HCT116 (cell line): Measurements from ENCODE around the gene GTF2A1. TPM values are rescaled to one million over a fixed set of nuclear protein-coding genes. Genes with fewer than 3 reads are reported as not detected.

Experiments
- ATAC-seq: fragments of 200-7000 bp; cut with Tn5 transposase; 2 replicates; pipeline ENCODE4 v1.9.1; 2020; ENCODE audit warnings: mild to moderate bottlenecking, moderate library complexity
- BruUV-seq: library from RNA; stranded (reverse); fragments of 400-500 nt; replicated peaks from 2 replicates; lab custom pipeline; 2021; lab: Mats Ljungman, UMichigan
- CTCF ChIA-PET: fragments of 300-600 bp; sonication (Branson Sonifier 250); formaldehyde crosslinking; loops from one replicate; lab custom pipeline; 2021; ENCODE audit warnings: antibody characterized with exemption; lab: Charles Lee
- POLR2A ChIA-PET: fragments of 300-600, 350-600 bp; sonication (Branson Sonifier 250); formaldehyde crosslinking; loops from one replicate; lab custom pipeline; 2021; ENCODE audit warnings: antibody characterized with exemption; lab: Charles Lee
- RAD21 ChIA-PET, 2 experiments: fragments of 300-600 bp; sonication (Branson Sonifier 250); formaldehyde crosslinking; loops; one replicate each; lab custom pipeline; 2023; ENCODE audit warnings: low total read pairs in 2 of 2; ENCODE audit not compliant: uncharacterized antibody in 2 of 2, unreplicated experiment in 2 of 2, low non-redundant PET in 1 of 2; lab: Charles Lee
- DNase-seq: peaks from one replicate; pipeline ENCODE4 v3.0.0-alpha.2; 2010; ENCODE audit warnings: low read depth, low spot score
- H2AFZ ChIP-seq: fragments of 200-600 bp; shearing (Covaris generic), sonication (generic); 2 replicates; pipeline ENCODE4 v1.6.1; 2017; ENCODE audit warnings: low read depth, mixed run types, mixed read lengths, antibody characterized with exemption, low read length; ENCODE audit not compliant: poor library complexity, severe bottlenecking
- H3K27ac ChIP-seq: 2 replicates; pipeline ENCODE4 v1.5.1; 2012; ENCODE audit warnings: low read depth, low read length
- H3K27me3 ChIP-seq: fragments of 200-600 bp; sonication (generic); 2 replicates; pipeline ENCODE4 v1.6.1; 2016; ENCODE audit warnings: mixed run types, low read length, mixed read lengths; ENCODE audit not compliant: insufficient read depth
- H3K36me3 ChIP-seq, 2 experiments: fragments of 200-500 bp in 1 of 2; fragments of 200-600 bp in 1 of 2; sonication (Bioruptor generic) in 1 of 2; sonication (generic) in 1 of 2; 2 replicates each; pipeline versions ENCODE4 v1.5.1 to v1.6.1; 2014 to 2016; ENCODE audit warnings: low read length in 2 of 2, inconsistent platforms in 1 of 2, mixed read lengths in 1 of 2, mixed run types in 1 of 2; ENCODE audit not compliant: insufficient read depth in 2 of 2, control insufficient read depth in 1 of 2
- H3K4me1 ChIP-seq, 2 experiments: fragments of 200-600 bp in 1 of 2; sonication (generic) in 1 of 2; 2 replicates each; pipeline versions ENCODE4 v1.5.1 to v1.6.1; 2012 to 2017; ENCODE audit warnings: low read length in 2 of 2, inconsistent platforms in 1 of 2, mild to moderate bottlenecking in 1 of 2, mixed read lengths in 1 of 2, mixed run types in 1 of 2, moderate library complexity in 1 of 2; ENCODE audit not compliant: insufficient read depth in 2 of 2, control insufficient read depth in 1 of 2
- H3K4me2 ChIP-seq: fragments of 200-600 bp; sonication (generic); 2 replicates; pipeline ENCODE4 v1.6.1; 2017; ENCODE audit warnings: mixed run types, low read length, mixed read lengths
- H3K4me3 ChIP-seq, 2 experiments: fragments of 200-600 bp in 1 of 2; sonication (generic) in 1 of 2; replicated peaks in 1 of 2; 2 replicates each; pipeline ENCODE4 v1.5.1; 2011 to 2016; ENCODE audit warnings: low read length in 2 of 2, control low read depth in 1 of 2, low read depth in 1 of 2, mild to moderate bottlenecking in 1 of 2, mixed read lengths in 1 of 2, mixed run types in 1 of 2
- H3K79me2 ChIP-seq: fragments of 200-600 bp; sonication (generic); 2 replicates; pipeline ENCODE4 v1.6.1; 2017; ENCODE audit warnings: mild to moderate bottlenecking, mixed run types, low read length, moderate library complexity, mixed read lengths; ENCODE audit not compliant: insufficient read depth
- H3K9ac ChIP-seq: fragments of 200-600 bp; sonication (generic); 2 replicates; pipeline ENCODE4 v1.6.1; 2016; ENCODE audit warnings: low read length, mixed read lengths
- H3K9me2 ChIP-seq: fragments of 200-600 bp; sonication (generic), shearing (Covaris generic); 2 replicates; pipeline ENCODE4 v1.6.1; 2017; ENCODE audit warnings: mixed run types, mild to moderate bottlenecking, moderate library complexity; ENCODE audit not compliant: insufficient read depth
- H3K9me3 ChIP-seq, 2 experiments: fragments of 200-500 bp in 1 of 2; fragments of 200-600 bp in 1 of 2; sonication (Bioruptor generic) in 1 of 2; sonication (generic) in 1 of 2; 2 replicates each; pipeline ENCODE4 v1.6.1; 2014 to 2017; ENCODE audit warnings: low read length in 2 of 2, mixed read lengths in 2 of 2, inconsistent platforms in 1 of 2, low read depth in 1 of 2, mild to moderate bottlenecking in 1 of 2, mixed run types in 1 of 2, moderate library complexity in 1 of 2; ENCODE audit not compliant: control insufficient read depth in 1 of 2, insufficient read depth in 1 of 2
- H4K20me1 ChIP-seq: fragments of 200-600 bp; sonication (generic), shearing (Covaris generic); 2 replicates; pipeline ENCODE4 v1.6.1; 2017; ENCODE audit warnings: mixed run types, mild to moderate bottlenecking, moderate library complexity; ENCODE audit not compliant: insufficient read depth
- JUND ChIP-seq: IDR thresholded peaks from 2 replicates; pipeline ENCODE4 v1.6.1; 2012
- MAX ChIP-seq: IDR thresholded peaks from 2 replicates; pipeline ENCODE4 v1.6.1; 2012
- REST ChIP-seq: IDR thresholded peaks from 2 replicates; pipeline ENCODE4 v1.6.1; 2012; ENCODE audit warnings: low read depth
- SP1 ChIP-seq: IDR thresholded peaks from 2 replicates; pipeline ENCODE4 v1.6.1; 2012; ENCODE audit warnings: low read depth
- ZBTB33 ChIP-seq: IDR thresholded peaks from 2 replicates; pipeline ENCODE4 v1.6.1; 2011; ENCODE audit warnings: mild to moderate bottlenecking, low read length, moderate library complexity; ENCODE audit not compliant: insufficient replicate concordance; ENCODE audit errors: extremely low read depth
- ZFX ChIP-seq: fragments of 450-650 bp; IDR thresholded peaks from 2 replicates; pipeline ENCODE4 v1.6.1; 2017
- intact Hi-C: fragments of 100-400 bp; cut with micrococcal nuclease; formaldehyde crosslinking; loops from 2 replicates; pipeline ENCODE4 v1.10.0; 2022
- total RNA-seq: library from RNA; stranded (reverse); gene quantifications from one replicate; pipeline ENCODE4 v1.2.1, GENCODE V29; 2021; ENCODE audit not compliant: unreplicated experiment
- TF ChIP-seq, protein P1 (sequence below): IDR thresholded peaks from 2 replicates; pipeline ENCODE4 v1.6.1; 2012
- TF ChIP-seq, protein P2 (sequence below), 3 experiments: fragments of 200-600 bp in 1 of 3; sonication (generic) in 1 of 3; IDR thresholded peaks in 2 of 3; conservative IDR thresholded peaks in 1 of 3; 2 replicates each; pipeline ENCODE4 v1.5.1; 2012 to 2017; ENCODE audit warnings: low read depth in 2 of 3, low read length in 2 of 3, antibody characterized with exemption in 1 of 3, borderline replicate concordance in 1 of 3, control low read depth in 1 of 3, mild to moderate bottlenecking in 1 of 3, mixed read lengths in 1 of 3, mixed run types in 1 of 3, moderate library complexity in 1 of 3; ENCODE audit not compliant: insufficient read depth in 1 of 3

Gene GTF2A1
- total RNA-seq, 1 experiment from 2014 or later, result 39.7 TPM

DNA sequence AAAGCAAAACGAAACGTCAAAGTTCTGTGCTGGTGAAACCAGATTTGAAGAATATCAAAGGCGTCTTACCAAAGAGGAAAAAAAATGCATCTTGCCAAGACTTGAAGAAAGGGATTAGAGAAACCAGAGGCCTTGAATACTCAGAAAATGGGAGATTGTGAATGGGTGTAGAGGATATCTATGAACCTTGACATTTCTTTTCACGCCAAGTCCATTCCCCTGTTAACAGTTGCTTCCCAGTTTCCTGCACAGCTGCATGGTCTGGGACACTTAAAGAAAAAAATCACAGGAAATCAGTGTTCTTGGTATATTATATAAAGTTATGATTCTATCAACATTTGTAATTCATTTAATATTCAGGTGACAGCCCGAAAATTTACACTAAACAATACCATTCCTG lies 1.4 kb upstream of the GTF2A1 start (continued):
- TF ChIP-seq ZBTB33 (no peak), JUND (no peak), MAX (no peak), REST (no peak), ZFX (no peak)

DNA sequence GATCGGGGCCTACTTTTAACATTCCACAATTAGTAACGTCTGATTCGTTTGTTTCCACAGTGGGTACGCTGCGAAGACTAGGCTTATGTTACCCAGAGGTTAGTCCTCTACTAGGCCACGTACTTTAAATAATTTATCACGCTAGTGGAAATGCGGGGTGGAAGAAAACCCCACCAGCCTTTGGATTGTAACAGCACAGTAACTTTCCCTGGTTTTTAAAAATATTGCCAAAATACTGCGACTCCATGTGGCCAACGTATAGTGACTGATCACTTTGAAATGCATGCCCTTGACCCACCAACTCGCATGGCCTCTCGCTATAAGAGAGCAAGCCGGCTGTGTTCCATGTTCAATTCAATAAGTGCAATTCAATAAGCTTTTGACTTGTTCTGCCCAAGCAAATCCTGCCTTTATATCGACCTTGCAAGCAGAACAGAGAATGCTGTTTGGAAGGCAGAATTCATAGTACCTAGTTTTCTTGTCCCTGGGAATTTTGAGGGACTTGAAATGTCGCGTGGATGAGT lies 882 bp upstream of the GTF2A1 start:
- Histone ChIP-seq H3K27ac (peak overlapping the region; percentile 95), H2AFZ (no peak overlapping the region), H3K4me2 (peak overlapping the region; percentile 77), H3K9me2 (no peaks in the 10 kb centered on the region)
- no peak for ATAC-seq
- intact Hi-C loops, result loop anchor here (5.0 kb wide), 1 partner anchor 311 kb away; the partner anchor contains the start of gene SEL1L
- TF ChIP-seq SP1 (no peak), ZFX (peak; percentile 17; the same call in 1 of the 2 replicates)
- TF ChIP-seq, protein P1, sequence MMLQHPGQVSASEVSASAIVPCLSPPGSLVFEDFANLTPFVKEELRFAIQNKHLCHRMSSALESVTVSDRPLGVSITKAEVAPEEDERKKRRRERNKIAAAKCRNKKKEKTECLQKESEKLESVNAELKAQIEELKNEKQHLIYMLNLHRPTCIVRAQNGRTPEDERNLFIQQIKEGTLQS, result no peak
- TF ChIP-seq, protein P2, sequence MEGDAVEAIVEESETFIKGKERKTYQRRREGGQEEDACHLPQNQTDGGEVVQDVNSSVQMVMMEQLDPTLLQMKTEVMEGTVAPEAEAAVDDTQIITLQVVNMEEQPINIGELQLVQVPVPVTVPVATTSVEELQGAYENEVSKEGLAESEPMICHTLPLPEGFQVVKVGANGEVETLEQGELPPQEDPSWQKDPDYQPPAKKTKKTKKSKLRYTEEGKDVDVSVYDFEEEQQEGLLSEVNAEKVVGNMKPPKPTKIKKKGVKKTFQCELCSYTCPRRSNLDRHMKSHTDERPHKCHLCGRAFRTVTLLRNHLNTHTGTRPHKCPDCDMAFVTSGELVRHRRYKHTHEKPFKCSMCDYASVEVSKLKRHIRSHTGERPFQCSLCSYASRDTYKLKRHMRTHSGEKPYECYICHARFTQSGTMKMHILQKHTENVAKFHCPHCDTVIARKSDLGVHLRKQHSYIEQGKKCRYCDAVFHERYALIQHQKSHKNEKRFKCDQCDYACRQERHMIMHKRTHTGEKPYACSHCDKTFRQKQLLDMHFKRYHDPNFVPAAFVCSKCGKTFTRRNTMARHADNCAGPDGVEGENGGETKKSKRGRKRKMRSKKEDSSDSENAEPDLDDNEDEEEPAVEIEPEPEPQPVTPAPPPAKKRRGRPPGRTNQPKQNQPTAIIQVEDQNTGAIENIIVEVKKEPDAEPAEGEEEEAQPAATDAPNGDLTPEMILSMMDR (IDR thresholded peaks at IDR 0.05 in 2 of 3, conservative IDR thresholded peaks at IDR 0.05 in 1 of 3; ENCODE audit: borderline replicate concordance in 1 of 3, insufficient read depth in 1 of 3, low read depth in 2 of 3, low read length in 2 of 3), result no peak
- TF ChIP-seq, all 23 proteins: peak for 1
- POLR2A ChIA-PET, result interaction anchor here (1.2 to 1.6 kb wide), 4 partner anchors 7 to 21 kb away, joined by 5 to 6 read pairs (median 5); no protein-coding TSS in a partner anchor
- RAD21 ChIA-PET, result no interaction called here
- BruUV-seq, result TSS peak; percentile 71
- Histone ChIP-seq H3K36me3 (no peaks in the 10 kb centered on the region), H3K9ac (peak overlapping the region; percentile 89), H3K9me3 (no peaks in the 10 kb centered on the region), H3K27me3 (no peaks in the 10 kb centered on the region), H3K4me3 (peak overlapping the region; percentile 50 to 75), H4K20me1 (no peaks in the 10 kb centered on the region), H3K79me2 (peaks cover 37% of the 10 kb centered on the region), H3K4me1 (peaks cover 7 to 20% of the 10 kb centered on the region in 2 experiments)
- CTCF ChIA-PET, result interaction anchor here (1.5 kb wide), 1 partner anchor 243 kb away, joined by 4 read pairs; no protein-coding TSS in a partner anchor
- no peak for DNase-seq
